Left lung (tissue), 10 donors: Measurements from ENCODE around the gene RPLP2. TPM values are rescaled to one million over a fixed set of nuclear protein-coding genes. Genes with fewer than 3 reads are reported as not detected.
A peak's percentile ranks its signal among the peaks of the same experiment; 100 is the strongest.

Source experiments
- ATAC-seq: fragments of 200-7000 bp; cut with Tn5 transposase; one replicate; pipeline ENCODE4 v1.9.1; 2020; ENCODE audit warnings: moderate library complexity
- DNase-seq, 4 donors: peaks; one replicate each; pipeline ENCODE4 v3.0.0-alpha.2; 2013 to 2020
- H3K27ac ChIP-seq, 2 donors: fragments of 200-600 bp; sonication (generic) in 1 of 2; one replicate each; pipeline versions ENCODE4 v1.5.0 to v1.8.0; 2020 to 2021
- H3K27me3 ChIP-seq, 2 donors: fragments of 200-600 bp; sonication (generic) in 1 of 2; one replicate each; pipeline versions ENCODE4 v1.5.0 to v1.8.0; 2020 to 2021
- H3K36me3 ChIP-seq, 2 donors: fragments of 200-600 bp; sonication (generic) in 1 of 2; one replicate each; pipeline versions ENCODE4 v1.5.0 to v1.8.0; 2020 to 2021
- H3K4me1 ChIP-seq, 2 donors: fragments of 200-600 bp; one replicate each; pipeline ENCODE4 v1.8.0; 2021
- H3K4me3 ChIP-seq, 2 donors: fragments of 200-600 bp; sonication (generic) in 1 of 2; one replicate each; pipeline versions ENCODE4 v1.5.0 to v1.8.0; 2020 to 2021; ENCODE audit warnings: mild to moderate bottlenecking in 1 of 2
- H3K9me3 ChIP-seq, 2 donors: fragments of 200-600 bp; sonication (generic) in 1 of 2; one replicate each; pipeline versions ENCODE4 v1.5.0 to v1.8.0; 2020 to 2021
- intact Hi-C, 2 donors: fragments of 100-400 bp; cut with DNase I; formaldehyde crosslinking; loops; one replicate each; pipeline versions ENCODE4 v1.11.2 to v1.14.2; 2022
- polyA plus RNA-seq, 6 donors: library from polyadenylated mRNA; unstranded; fragments of 120-200 nt; gene quantifications; one replicate each; pipeline ENCODE4 v1.2.1, GENCODE V29; 2013; ENCODE audit not compliant: insufficient read length in 6 of 6
- total RNA-seq, 2 donors: library from RNA; stranded (reverse); fragmentation: NEBNext Ultra II Directional; extraction: Animal tissue kit (Norgen Biotek cat#: 25700); gene quantifications; one replicate each; pipeline ENCODE4 v1.2.1, GENCODE V29; 2021
- TF ChIP-seq, protein P1 (sequence below), 2 donors: fragments of 200-600 bp; sonication (generic) in 1 of 2; IDR thresholded peaks; one replicate each; pipeline versions ENCODE4 v1.5.0 to v1.8.0; 2021; ENCODE audit warnings: antibody characterized with exemption in 2 of 2
- donor health status: DM: no; HTN: yes; CAD: no.
- donor health status: DM: no; HTN: no; CAD: no.

Gene RPLP2
- total and polyA plus RNA-seq, 8 donors = 1,154 to 1,802 (median 1,390) TPM

- Histone ChIP-seq H3K27me3 (no peaks in the 10 kb centered on the region), H3K4me1 (peaks cover 21 to 76% of the 10 kb centered on the region in 2 donors), H3K9me3 (no peaks in the 10 kb centered on the region), H3K27ac (peak overlapping the region in 1 of 2 donors; percentile 13), H3K4me3 (no peak overlapping the region), H3K36me3 (peaks cover 0 to 54% of the 10 kb centered on the region in 2 donors)
- ATAC-seq (no peak), DNase-seq (no peak)
- TF ChIP-seq, protein P1, sequence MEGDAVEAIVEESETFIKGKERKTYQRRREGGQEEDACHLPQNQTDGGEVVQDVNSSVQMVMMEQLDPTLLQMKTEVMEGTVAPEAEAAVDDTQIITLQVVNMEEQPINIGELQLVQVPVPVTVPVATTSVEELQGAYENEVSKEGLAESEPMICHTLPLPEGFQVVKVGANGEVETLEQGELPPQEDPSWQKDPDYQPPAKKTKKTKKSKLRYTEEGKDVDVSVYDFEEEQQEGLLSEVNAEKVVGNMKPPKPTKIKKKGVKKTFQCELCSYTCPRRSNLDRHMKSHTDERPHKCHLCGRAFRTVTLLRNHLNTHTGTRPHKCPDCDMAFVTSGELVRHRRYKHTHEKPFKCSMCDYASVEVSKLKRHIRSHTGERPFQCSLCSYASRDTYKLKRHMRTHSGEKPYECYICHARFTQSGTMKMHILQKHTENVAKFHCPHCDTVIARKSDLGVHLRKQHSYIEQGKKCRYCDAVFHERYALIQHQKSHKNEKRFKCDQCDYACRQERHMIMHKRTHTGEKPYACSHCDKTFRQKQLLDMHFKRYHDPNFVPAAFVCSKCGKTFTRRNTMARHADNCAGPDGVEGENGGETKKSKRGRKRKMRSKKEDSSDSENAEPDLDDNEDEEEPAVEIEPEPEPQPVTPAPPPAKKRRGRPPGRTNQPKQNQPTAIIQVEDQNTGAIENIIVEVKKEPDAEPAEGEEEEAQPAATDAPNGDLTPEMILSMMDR (IDR thresholded peaks at IDR 0.05) = no peak
- intact Hi-C loops = no loop called here
Observed at GRCh38 chr11:837189-837989, 27.6 kb downstream of the RPLP2 start.

GRCh38 chr11:837990-838307 is 28.2 kb downstream of the RPLP2 start:
- ATAC-seq (no peak), DNase-seq (no peak)
- H3K9me3 ChIP-seq = no peaks in the 10 kb centered on the region
- TF ChIP-seq, protein P1 (IDR thresholded peaks at IDR 0.05) = no peak
- no peak overlapping the region for H3K4me3 ChIP-seq
- peaks cover 0 to 2% of the 10 kb centered on the region in 2 donors for H3K27me3 ChIP-seq
- H3K4me1 ChIP-seq = peaks cover 21 to 75% of the 10 kb centered on the region in 2 donors
- no peak overlapping the region for H3K27ac ChIP-seq
- peaks cover 0 to 54% of the 10 kb centered on the region in 2 donors for H3K36me3 ChIP-seq
- intact Hi-C loops = no loop called here

- ATAC-seq = no peak
- Histone ChIP-seq H3K27ac (no peak overlapping the region), H3K36me3 (peaks cover 0 to 54% of the 10 kb centered on the region in 2 donors), H3K4me3 (no peak overlapping the region), H3K27me3 (peaks cover 0 to 9% of the 10 kb centered on the region in 2 donors), H3K9me3 (no peaks in the 10 kb centered on the region), H3K4me1 (peaks cover 27 to 79% of the 10 kb centered on the region in 2 donors)
- intact Hi-C loops = no loop called here
- TF ChIP-seq, protein P1 (IDR thresholded peaks at IDR 0.05) = no peak
- no peak for DNase-seq
Observed at GRCh38 chr11:838441-839279, 28.9 kb downstream of the RPLP2 start.

DNA sequence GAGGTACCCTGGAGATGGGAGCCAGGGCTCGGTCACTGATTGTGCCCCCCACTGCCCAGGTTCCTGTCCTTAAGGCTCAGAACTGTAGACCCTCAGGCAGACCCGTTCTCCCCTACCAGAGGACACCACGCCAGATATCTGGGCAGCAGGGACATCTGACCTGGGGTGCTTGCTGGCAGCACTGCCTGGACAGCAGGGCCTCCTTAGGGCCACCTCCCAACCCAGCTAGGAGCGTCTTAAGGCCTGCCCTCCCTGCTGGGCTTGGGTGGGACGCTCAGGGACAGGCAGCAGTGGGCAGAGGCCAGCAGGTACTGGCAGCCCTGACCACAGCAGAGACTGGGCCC is 29.5 kb downstream of the RPLP2 start:
- peaks cover 0 to 54% of the 10 kb centered on the region in 2 donors for H3K36me3 ChIP-seq
- TF ChIP-seq, protein P1 (IDR thresholded peaks at IDR 0.05) = no peak
- H3K4me3 ChIP-seq = no peak overlapping the region
- DNase-seq = no peak
- H3K27ac ChIP-seq = peak overlapping the region in 1 of 2 donors; percentile 18
- H3K9me3 ChIP-seq = no peaks in the 10 kb centered on the region
- peaks cover 0 to 11% of the 10 kb centered on the region in 2 donors for H3K27me3 ChIP-seq
- intact Hi-C loops = no loop called here
- no peak for ATAC-seq
- H3K4me1 ChIP-seq = peaks cover 25 to 79% of the 10 kb centered on the region in 2 donors
